Prostate gland (tissue), 2 donors: Measurements from ENCODE around the gene PDE4D.

Source experiments
- POLR2AphosphoS5 ChIP-seq: sonication (generic); formaldehyde crosslinking; IDR thresholded peaks from one replicate; pipeline ENCODE4 v1.6.1; 2017; ENCODE audit warnings: antibody characterized with exemption
- TF ChIP-seq, protein P1 (sequence below), 4 experiments: fragments of 200-600 bp in 2 of 4; fragments of 450-650 bp in 2 of 4; sonication (generic) in 2 of 4; IDR thresholded peaks; 1 replicate in 3 of 4; 2 replicates in 1 of 4; pipeline ENCODE4 v1.5.1; 2016 to 2019; ENCODE audit warnings: antibody characterized with exemption in 4 of 4, mild to moderate bottlenecking in 2 of 4, moderate library complexity in 2 of 4

DNA sequence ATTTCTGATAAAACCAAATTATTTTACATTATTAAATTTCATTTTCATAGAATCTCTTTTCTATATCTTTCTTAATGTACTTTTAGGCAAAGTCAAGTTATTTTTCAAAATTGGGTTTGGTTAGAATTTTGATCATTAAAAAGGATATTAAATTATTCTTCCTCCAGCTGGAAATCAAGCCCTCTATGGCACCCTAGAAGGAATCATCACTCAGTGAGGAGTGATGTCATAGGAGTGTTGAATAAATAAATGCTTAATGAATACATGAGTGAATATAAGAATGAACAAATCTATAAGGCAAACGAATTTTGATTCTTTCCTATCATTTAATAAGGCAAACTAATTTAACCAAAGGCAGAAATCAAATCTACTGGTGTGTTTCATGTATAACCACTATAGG lies 639.9 kb downstream of the PDE4D start:
- TF ChIP-seq, protein P1, sequence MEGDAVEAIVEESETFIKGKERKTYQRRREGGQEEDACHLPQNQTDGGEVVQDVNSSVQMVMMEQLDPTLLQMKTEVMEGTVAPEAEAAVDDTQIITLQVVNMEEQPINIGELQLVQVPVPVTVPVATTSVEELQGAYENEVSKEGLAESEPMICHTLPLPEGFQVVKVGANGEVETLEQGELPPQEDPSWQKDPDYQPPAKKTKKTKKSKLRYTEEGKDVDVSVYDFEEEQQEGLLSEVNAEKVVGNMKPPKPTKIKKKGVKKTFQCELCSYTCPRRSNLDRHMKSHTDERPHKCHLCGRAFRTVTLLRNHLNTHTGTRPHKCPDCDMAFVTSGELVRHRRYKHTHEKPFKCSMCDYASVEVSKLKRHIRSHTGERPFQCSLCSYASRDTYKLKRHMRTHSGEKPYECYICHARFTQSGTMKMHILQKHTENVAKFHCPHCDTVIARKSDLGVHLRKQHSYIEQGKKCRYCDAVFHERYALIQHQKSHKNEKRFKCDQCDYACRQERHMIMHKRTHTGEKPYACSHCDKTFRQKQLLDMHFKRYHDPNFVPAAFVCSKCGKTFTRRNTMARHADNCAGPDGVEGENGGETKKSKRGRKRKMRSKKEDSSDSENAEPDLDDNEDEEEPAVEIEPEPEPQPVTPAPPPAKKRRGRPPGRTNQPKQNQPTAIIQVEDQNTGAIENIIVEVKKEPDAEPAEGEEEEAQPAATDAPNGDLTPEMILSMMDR (IDR thresholded peaks at IDR 0.05) = no peak
- no peak for TF ChIP-seq POLR2AphosphoS5
